GM19099 (cell line): Measurements from ENCODE around the gene PPA2.

Source experiments
- POLR2A ChIP-seq: IDR thresholded peaks from 3 replicates; pipeline ENCODE4 v1.6.1; 2011; ENCODE audit warnings: low read depth; ENCODE audit not compliant: insufficient read length; ENCODE audit errors: extremely low read depth

Gene PPA2

GRCh38 chr4:105426187-105426897 is 47.5 kb downstream of the PPA2 start:
- TF ChIP-seq POLR2A = no peak

- TF ChIP-seq POLR2A = no peak
Observed at GRCh38 chr4:105422207-105422920, 51.5 kb downstream of the PPA2 start.

- no peak for TF ChIP-seq POLR2A
Observed at GRCh38 chr4:105417624-105418023, 56.2 kb downstream of the PPA2 start.

GRCh38 chr4:105415281-105415744 is 58.5 kb downstream of the PPA2 start:
- no peak for TF ChIP-seq POLR2A

- no peak for TF ChIP-seq POLR2A
Observed at GRCh38 chr4:105414316-105414715, 59.5 kb downstream of the PPA2 start.

GRCh38 chr4:105400901-105401677 is 72.8 kb downstream of the PPA2 start:
- no peak for TF ChIP-seq POLR2A

GRCh38 chr4:105399532-105400161 is 74.2 kb downstream of the PPA2 start:
- TF ChIP-seq POLR2A = no peak

GRCh38 chr4:105392858-105393257 is 81.0 kb downstream of the PPA2 start:
- TF ChIP-seq POLR2A = no peak

- no peak for TF ChIP-seq POLR2A
Observed at GRCh38 chr4:105389167-105389566, 84.7 kb downstream of the PPA2 start.

- TF ChIP-seq POLR2A = no peak
Observed at GRCh38 chr4:105387466-105387865, 86.4 kb downstream of the PPA2 start.

- no peak for TF ChIP-seq POLR2A
Observed at GRCh38 chr4:105386012-105386411, 87.8 kb downstream of the PPA2 start.

GRCh38 chr4:105374071-105374470 is 99.8 kb downstream of the PPA2 start:
- TF ChIP-seq POLR2A = no peak

GRCh38 chr4:105373324-105373723 is 100.5 kb downstream of the PPA2 start:
- no peak for TF ChIP-seq POLR2A

GRCh38 chr4:105369988-105370387 is 103.9 kb downstream of the PPA2 start:
- TF ChIP-seq POLR2A = no peak

GRCh38 chr4:105361053-105361452 is 112.8 kb downstream of the PPA2 start:
- no peak for TF ChIP-seq POLR2A

GRCh38 chr4:105357258-105357980 is 116.4 kb downstream of the PPA2 start:
- TF ChIP-seq POLR2A = no peak
